Measurements from ENCODE around the gene CMTM7. TPM values are rescaled to one million over a fixed set of nuclear protein-coding genes. Genes with fewer than 3 reads are reported as not detected.

The CMTM7 gene
- total and polyA plus RNA-seq, 2 of the 8 experiments (the other 6 are each of a cell fraction or from before 2014, with no cell fraction given), result 33.3 to 65.8 TPM

DNA sequence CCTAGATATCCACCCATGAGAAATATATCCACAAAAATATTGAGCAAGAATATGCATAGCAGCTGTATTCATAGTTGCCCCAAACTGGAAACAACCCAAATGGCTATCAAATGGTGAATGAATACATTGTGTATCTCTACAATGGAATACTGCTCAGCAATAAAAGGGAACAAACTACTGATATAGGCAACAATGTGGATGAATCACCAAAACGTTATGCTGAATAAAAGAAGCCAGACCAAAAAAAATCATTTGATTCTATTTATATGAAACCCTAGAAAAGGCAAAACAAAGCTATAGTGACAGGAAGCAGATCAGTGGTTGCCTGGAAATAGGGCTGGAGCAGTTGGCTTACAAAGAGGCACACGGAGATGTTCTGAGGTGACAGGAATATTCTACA lies 15.5 kb upstream of the CMTM7 start:
- WGBS, 2 experiments (ENCODE audit: extremely low coverage in 1 of 2, insufficient coverage in 1 of 2, insufficient read length in 1 of 2, insufficient replicate concordance in 2 of 2, low coverage in 1 of 2, low lambda C conversion rate in 2 of 2, missing lambda C conversion rate in 1 of 2), result 86% methylated on average over 2 of the region's 2 CpGs; no CpG with 5 or more reads in 1 of the 2 experiments
- Histone ChIP-seq H4K5ac (ENCODE audit: insufficient read length, low read depth, low read length) (no peak overlapping the region), H3K4me3 (ENCODE audit: extremely low read depth in 1 of 4, insufficient read depth in 2 of 4, low read depth in 3 of 4, low read length in 4 of 4) (no peak overlapping the region), H3K9ac (replicated peaks in 1 of 4; ENCODE audit: extremely low read depth in 1 of 4, low read depth in 3 of 4, low read length in 3 of 4) (no peak overlapping the region), H3K14ac (ENCODE audit: insufficient read length) (no peak overlapping the region), H3K36me3 (ENCODE audit: control insufficient read depth in 2 of 4, insufficient read depth in 4 of 4, low read length in 3 of 4) (no peaks in the 10 kb centered on the region), H2BK12ac (ENCODE audit: low read depth, low read length) (no peak overlapping the region), H3K4ac (replicated peaks; ENCODE audit: insufficient read length, low read depth, low read length) (no peak overlapping the region), H2BK20ac (ENCODE audit: low read length) (no peak overlapping the region), H3K27ac (ENCODE audit: low read depth, low read length) (no peak overlapping the region), H3K4me2 (ENCODE audit: insufficient read depth in 1 of 2, low read depth in 2 of 2, low read length in 2 of 2) (no peak overlapping the region), H3K23ac (ENCODE audit: insufficient read length) (no peak overlapping the region), H2AFZ (ENCODE audit: low read length) (no peak overlapping the region), H2BK5ac (ENCODE audit: low read depth, low read length) (no peak overlapping the region), H4K91ac (replicated peaks; ENCODE audit: insufficient read length, low read length) (no peak overlapping the region), H2AK5ac (ENCODE audit: low read depth, low read length) (no peak overlapping the region), H3K79me1 (ENCODE audit: low read depth, low read length) (no peaks in the 10 kb centered on the region), H3K4me1 (replicated peaks in 1 of 4; ENCODE audit: control insufficient read depth in 3 of 4, insufficient read depth in 4 of 4, low read length in 3 of 4) (no peaks in the 10 kb centered on the region), H4K20me1 (replicated peaks in 1 of 2; ENCODE audit: control insufficient read depth in 1 of 2, insufficient read depth in 2 of 2, low read length in 2 of 2) (no peaks in the 10 kb centered on the region), H3K27me3 (replicated peaks in 1 of 4; ENCODE audit: control insufficient read depth in 3 of 4, extremely low read depth in 1 of 4, insufficient read depth in 3 of 4, low read length in 3 of 4) (no peaks in the 10 kb centered on the region), H3K56ac (replicated peaks; ENCODE audit: insufficient read length, low read depth, low read length) (no peak overlapping the region), H2BK15ac (ENCODE audit: low read length) (no peak overlapping the region), H3K18ac (ENCODE audit: extremely low read depth, low read length) (no peak overlapping the region), H3K79me2 (ENCODE audit: control insufficient read depth in 1 of 2, insufficient read depth in 2 of 2, low read length in 2 of 2) (no peaks in the 10 kb centered on the region), H3K9me3 (ENCODE audit: insufficient read depth in 2 of 2, low read depth in 1 of 2, low read length in 1 of 2) (no peaks in the 10 kb centered on the region), H3K23me2 (ENCODE audit: low read depth, low read length) (no peaks in the 10 kb centered on the region), H2BK120ac (replicated peaks; ENCODE audit: low read depth, low read length) (no peak overlapping the region), H4K8ac (ENCODE audit: extremely low read depth, insufficient read depth, low read length) (no peak overlapping the region)
- no peak for DNase-seq (ENCODE audit: low read depth in 1 of 2, low spot score in 2 of 2)
- CTCF ChIA-PET (ENCODE audit: partially characterized antibody), result interaction anchor here (0.6 to 7.3 kb wide), 31 partner anchors 7 to 573 kb away, joined by 3 to 121 read pairs (median 5); partner anchors contain the start of gene CMTM7
- POLR2A ChIA-PET (ENCODE audit: partially characterized antibody), result interaction anchor here (0.7 to 0.9 kb wide), 2 partner anchors 20 to 25 kb away, joined by 3 read pairs; no protein-coding TSS in a partner anchor
- TF ChIP-seq NANOG (IDR thresholded peaks at IDR 0.05; ENCODE audit: insufficient read depth, low read depth, low read length, poor library complexity, severe bottlenecking), result no peak
- TF ChIP-seq POLR2A (IDR thresholded peaks at IDR 0.05; ENCODE audit: control extremely low read depth in 1 of 2, low read depth in 2 of 2, low read length in 2 of 2), result no peak
- TF ChIP-seq SAP30 (IDR thresholded peaks at IDR 0.05; ENCODE audit: insufficient read depth, insufficient replicate concordance, low read length), result no peak
- TF ChIP-seq ASH2L (IDR thresholded peaks at IDR 0.05; ENCODE audit: low read length), result no peak
- no peak for TF ChIP-seq JUND (IDR thresholded peaks at IDR 0.05; ENCODE audit: low read length)
- no peak for TF ChIP-seq SIN3A (conservative IDR thresholded peaks at IDR 0.05 in 1 of 2, IDR thresholded peaks at IDR 0.05 in 1 of 2; ENCODE audit: low read depth in 1 of 2, low read length in 2 of 2)
- FAIRE-seq, result no peak
